ENCODE measurements around the gene IQGAP3. TPM values are rescaled to one million over a fixed set of nuclear protein-coding genes. Genes with fewer than 3 reads are reported as not detected.

The IQGAP3 gene
- total RNA-seq, 1 experiment from 2014 or later: 93.6 TPM

- Mint-ChIP-seq H3K4me1 (ENCODE audit: low read depth, unreplicated experiment) (peaks cover 56% of the 10 kb centered on the region), H3K9me3 (ENCODE audit: low read depth, unreplicated experiment) (no peaks in the 10 kb centered on the region), H3K27ac (ENCODE audit: unreplicated experiment) (no peak overlapping the region), H3K27me3 (ENCODE audit: unreplicated experiment) (no peaks in the 10 kb centered on the region), H3K36me3 (ENCODE audit: insufficient read depth, unreplicated experiment) (peaks cover 30% of the 10 kb centered on the region), H3K4me3 (ENCODE audit: low read depth, unreplicated experiment) (no peak overlapping the region)
- CTCF ChIA-PET: no interaction called here
- TF ChIP-seq, protein P1, sequence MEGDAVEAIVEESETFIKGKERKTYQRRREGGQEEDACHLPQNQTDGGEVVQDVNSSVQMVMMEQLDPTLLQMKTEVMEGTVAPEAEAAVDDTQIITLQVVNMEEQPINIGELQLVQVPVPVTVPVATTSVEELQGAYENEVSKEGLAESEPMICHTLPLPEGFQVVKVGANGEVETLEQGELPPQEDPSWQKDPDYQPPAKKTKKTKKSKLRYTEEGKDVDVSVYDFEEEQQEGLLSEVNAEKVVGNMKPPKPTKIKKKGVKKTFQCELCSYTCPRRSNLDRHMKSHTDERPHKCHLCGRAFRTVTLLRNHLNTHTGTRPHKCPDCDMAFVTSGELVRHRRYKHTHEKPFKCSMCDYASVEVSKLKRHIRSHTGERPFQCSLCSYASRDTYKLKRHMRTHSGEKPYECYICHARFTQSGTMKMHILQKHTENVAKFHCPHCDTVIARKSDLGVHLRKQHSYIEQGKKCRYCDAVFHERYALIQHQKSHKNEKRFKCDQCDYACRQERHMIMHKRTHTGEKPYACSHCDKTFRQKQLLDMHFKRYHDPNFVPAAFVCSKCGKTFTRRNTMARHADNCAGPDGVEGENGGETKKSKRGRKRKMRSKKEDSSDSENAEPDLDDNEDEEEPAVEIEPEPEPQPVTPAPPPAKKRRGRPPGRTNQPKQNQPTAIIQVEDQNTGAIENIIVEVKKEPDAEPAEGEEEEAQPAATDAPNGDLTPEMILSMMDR (IDR thresholded peaks at IDR 0.05; ENCODE audit: unreplicated experiment): no peak
- intact Hi-C loops (cut with micrococcal nuclease; ENCODE audit: unreplicated experiment): no loop called here
- BruUV-seq (replicated peaks): no TSS peak
- no peak for DNase-seq
Observed at GRCh38 chr1:156492591-156493080, 79.7 kb downstream of the IQGAP3 start.

GRCh38 chr1:156492013-156492590 lies 80.3 kb downstream of the IQGAP3 start:
- no peaks in the 10 kb centered on the region for H3K27me3 Mint-ChIP-seq (ENCODE audit: unreplicated experiment)
- H3K4me1 Mint-ChIP-seq (ENCODE audit: low read depth, unreplicated experiment): peaks cover 54% of the 10 kb centered on the region
- TF ChIP-seq, protein P1 (IDR thresholded peaks at IDR 0.05; ENCODE audit: unreplicated experiment): no peak
- intact Hi-C loops (cut with micrococcal nuclease; ENCODE audit: unreplicated experiment): no loop called here
- CTCF ChIA-PET: interaction anchor here (0.7 kb wide), 1 partner anchor 35 kb away, joined by 3 read pairs; no protein-coding TSS in a partner anchor
- no peak overlapping the region for H3K4me3 Mint-ChIP-seq (ENCODE audit: low read depth, unreplicated experiment)
- no peaks in the 10 kb centered on the region for H3K9me3 Mint-ChIP-seq (ENCODE audit: low read depth, unreplicated experiment)
- DNase-seq: no peak
- BruUV-seq (replicated peaks): no TSS peak
- H3K27ac Mint-ChIP-seq (ENCODE audit: unreplicated experiment): no peak overlapping the region
- H3K36me3 Mint-ChIP-seq (ENCODE audit: insufficient read depth, unreplicated experiment): peaks cover 30% of the 10 kb centered on the region

DNA sequence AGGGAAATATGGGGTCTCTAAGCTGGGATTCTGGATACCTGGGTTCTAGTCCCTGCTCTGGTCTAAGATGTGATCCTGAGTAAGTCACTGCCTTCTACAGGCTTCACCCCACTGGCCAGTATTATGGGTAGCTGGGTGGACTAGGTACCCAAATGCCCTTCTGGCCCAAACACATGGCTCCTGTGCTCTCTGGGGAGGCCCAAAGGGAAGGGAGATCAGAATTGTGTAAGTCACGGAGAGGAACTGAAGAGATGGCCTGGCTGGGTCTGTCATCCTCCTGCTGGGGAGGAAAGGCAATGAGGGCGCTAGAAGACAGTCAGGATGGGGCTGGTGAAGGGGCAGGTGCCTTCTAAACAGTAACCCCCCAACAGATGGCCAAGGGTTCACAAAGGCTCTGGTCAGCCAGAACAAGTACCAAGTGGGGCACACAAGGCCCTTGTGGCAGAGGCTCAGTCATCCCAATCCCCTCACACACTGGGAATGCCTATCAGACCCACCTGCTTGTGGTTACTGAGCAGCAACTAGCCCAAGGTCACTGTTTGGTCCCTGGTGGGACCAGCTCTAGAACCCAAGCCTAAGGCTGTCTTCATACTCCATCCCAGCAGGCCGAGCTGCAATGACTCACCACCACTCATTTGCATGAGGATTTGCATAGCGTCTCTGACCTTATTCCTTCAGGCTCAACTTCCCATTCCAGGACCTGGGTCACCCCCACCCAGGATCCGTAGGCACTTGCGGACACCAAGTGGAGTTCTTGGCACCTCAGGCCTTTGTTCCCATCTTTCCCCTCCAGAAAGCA lies 81.0 kb downstream of the IQGAP3 start:
- peaks cover 2% of the 10 kb centered on the region for H3K9me3 Mint-ChIP-seq (ENCODE audit: low read depth, unreplicated experiment)
- intact Hi-C loops (cut with micrococcal nuclease; ENCODE audit: unreplicated experiment): no loop called here
- CTCF ChIA-PET: interaction anchor here (0.7 to 1.6 kb wide), 2 partner anchors 11 to 34 kb away, joined by 3 read pairs; no protein-coding TSS in a partner anchor
- no peak overlapping the region for H3K27ac Mint-ChIP-seq (ENCODE audit: unreplicated experiment)
- no TSS peak for BruUV-seq (replicated peaks)
- peaks cover 47% of the 10 kb centered on the region for H3K4me1 Mint-ChIP-seq (ENCODE audit: low read depth, unreplicated experiment)
- peaks cover 24% of the 10 kb centered on the region for H3K36me3 Mint-ChIP-seq (ENCODE audit: insufficient read depth, unreplicated experiment)
- TF ChIP-seq, protein P1 (IDR thresholded peaks at IDR 0.05; ENCODE audit: unreplicated experiment): no peak
- H3K27me3 Mint-ChIP-seq (ENCODE audit: unreplicated experiment): no peaks in the 10 kb centered on the region
- no peak for DNase-seq
- no peak overlapping the region for H3K4me3 Mint-ChIP-seq (ENCODE audit: low read depth, unreplicated experiment)

DNA sequence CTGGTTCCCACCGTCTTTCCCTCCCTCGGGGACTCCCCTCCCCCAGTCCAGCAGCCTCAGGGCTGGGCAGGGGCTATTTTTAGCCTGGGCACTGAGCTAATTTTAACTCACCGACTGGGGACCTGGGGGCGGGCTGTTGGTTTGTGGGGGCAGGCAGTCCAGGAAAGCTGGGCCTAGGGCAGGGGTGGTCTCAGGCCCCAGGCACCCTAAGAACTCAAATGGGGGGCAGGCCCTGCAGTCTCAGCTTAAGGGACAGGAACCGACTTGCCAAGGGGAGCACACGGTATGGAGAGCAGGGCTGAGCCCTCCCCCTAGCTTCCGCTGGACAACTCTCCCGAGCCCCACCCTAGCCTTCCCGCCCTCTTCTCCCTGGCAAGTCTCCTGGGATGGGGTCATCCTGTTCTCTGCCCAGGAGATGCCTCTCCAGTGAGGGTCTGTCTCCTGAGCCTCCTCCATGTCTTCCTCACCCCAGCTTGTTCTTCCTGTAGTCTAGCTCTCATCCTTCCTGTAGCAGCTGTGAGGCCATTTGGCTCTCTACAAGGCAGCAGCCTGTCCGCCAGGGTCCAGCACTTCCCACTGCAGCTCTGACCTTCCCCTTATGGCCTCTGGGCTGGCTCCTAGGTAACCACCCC lies 81.8 kb downstream of the IQGAP3 start:
- BruUV-seq (replicated peaks): no TSS peak
- no peak overlapping the region for H3K27ac Mint-ChIP-seq (ENCODE audit: unreplicated experiment)
- H3K36me3 Mint-ChIP-seq (ENCODE audit: insufficient read depth, unreplicated experiment): peaks cover 22% of the 10 kb centered on the region
- intact Hi-C loops (cut with micrococcal nuclease; ENCODE audit: unreplicated experiment): no loop called here
- peaks cover 38% of the 10 kb centered on the region for H3K4me1 Mint-ChIP-seq (ENCODE audit: low read depth, unreplicated experiment)
- CTCF ChIA-PET: interaction anchor here (1.5 to 1.6 kb wide), 2 partner anchors 10 to 13 kb away, joined by 3 to 4 read pairs; no protein-coding TSS in a partner anchor
- no peak overlapping the region for H3K4me3 Mint-ChIP-seq (ENCODE audit: low read depth, unreplicated experiment)
- TF ChIP-seq, protein P1 (IDR thresholded peaks at IDR 0.05; ENCODE audit: unreplicated experiment): no peak
- DNase-seq: no peak
- H3K9me3 Mint-ChIP-seq (ENCODE audit: low read depth, unreplicated experiment): peaks cover 2% of the 10 kb centered on the region
- H3K27me3 Mint-ChIP-seq (ENCODE audit: unreplicated experiment): no peaks in the 10 kb centered on the region

Measured in Calu3 (cell line).